Activated T-cell treated with anti-CD3 and anti-CD28 coated beads, Interleukin-2, amount 50 U/mL, for 24 hours (primary cell): ENCODE results near the gene BNC1.
"Not testable (repeated sequence)": the region's sequence is repeated elsewhere in the genome, so short reads cannot be mapped to it uniquely, and the experiment has no call there.

Experiments used
- DNase-seq: peaks from one replicate; pipeline ENCODE4 v3.0.0-alpha.2; 2020
- H3K27ac Mint-ChIP-seq: 2 replicates; pipeline ENCODE4 v1.8.0; 2020; ENCODE audit warnings: mild to moderate bottlenecking, mixed read lengths
- H3K27me3 Mint-ChIP-seq: 2 replicates; pipeline ENCODE4 v1.8.0; 2020; ENCODE audit warnings: mixed read lengths
- H3K36me3 Mint-ChIP-seq: 2 replicates; pipeline ENCODE4 v1.8.0; 2020; ENCODE audit warnings: low read depth, mixed read lengths
- H3K4me1 Mint-ChIP-seq: 2 replicates; pipeline ENCODE4 v1.8.0; 2020; ENCODE audit warnings: low read depth, mixed read lengths
- H3K4me3 Mint-ChIP-seq: 2 replicates; pipeline ENCODE4 v1.8.0; 2020; ENCODE audit warnings: mild to moderate bottlenecking, moderate library complexity, mixed read lengths
- H3K9me3 Mint-ChIP-seq: 2 replicates; pipeline ENCODE4 v1.8.0; 2020; ENCODE audit warnings: mixed read lengths

The BNC1 gene

GRCh38 chr15:83285284-83285978, 967 bp upstream of the BNC1 start:
- H3K4me1 Mint-ChIP-seq: peaks cover 7% of the 10 kb centered on the region
- no peak overlapping the region for H3K27ac Mint-ChIP-seq
- H3K9me3 Mint-ChIP-seq: no peaks in the 10 kb centered on the region

GRCh38 chr15:83283813-83284558, 478 bp downstream of the BNC1 start:
- H3K27me3 Mint-ChIP-seq: peaks cover 86% of the 10 kb centered on the region
- H3K9me3 Mint-ChIP-seq: no peaks in the 10 kb centered on the region
- no peak for DNase-seq
- H3K4me3 Mint-ChIP-seq: peak overlapping the region; percentile 45
- no peaks in the 10 kb centered on the region for H3K36me3 Mint-ChIP-seq
- H3K27ac Mint-ChIP-seq: no peak overlapping the region
- peaks cover 7% of the 10 kb centered on the region for H3K4me1 Mint-ChIP-seq

More at GRCh38 chr15:83285284-83285978, 967 bp upstream of the BNC1 start:
- no peak overlapping the region for H3K4me3 Mint-ChIP-seq
- H3K36me3 Mint-ChIP-seq: no peaks in the 10 kb centered on the region
- no peak for DNase-seq
- H3K27me3 Mint-ChIP-seq: peaks cover 83% of the 10 kb centered on the region

GRCh38 chr15:83283138-83283812, 1.2 kb downstream of the BNC1 start:
- Mint-ChIP-seq H3K27ac (no peak overlapping the region), H3K9me3 (no peaks in the 10 kb centered on the region), H3K27me3 (peaks cover 83% of the 10 kb centered on the region), H3K4me3 (peak overlapping the region; percentile 45), H3K4me1 (peaks cover 7% of the 10 kb centered on the region), H3K36me3 (no peaks in the 10 kb centered on the region)
- no peak for DNase-seq

- Mint-ChIP-seq H3K9me3 (no peaks in the 10 kb centered on the region), H3K27me3 (peaks cover 84% of the 10 kb centered on the region), H3K4me1 (peaks cover 7% of the 10 kb centered on the region), H3K27ac (no peak overlapping the region), H3K36me3 (no peaks in the 10 kb centered on the region), H3K4me3 (no peak overlapping the region)
- DNase-seq: no peak
Observed at GRCh38 chr15:83282776-83283137, 1.7 kb downstream of the BNC1 start.

- peaks cover 83% of the 10 kb centered on the region for H3K27me3 Mint-ChIP-seq
- no peaks in the 10 kb centered on the region for H3K36me3 Mint-ChIP-seq
- H3K4me1 Mint-ChIP-seq: peaks cover 7% of the 10 kb centered on the region
- H3K27ac Mint-ChIP-seq: no peak overlapping the region
- no peak overlapping the region for H3K4me3 Mint-ChIP-seq
- no peaks in the 10 kb centered on the region for H3K9me3 Mint-ChIP-seq
- DNase-seq: no peak
Observed at GRCh38 chr15:83282141-83282540, 2.3 kb downstream of the BNC1 start.

GRCh38 chr15:83278191-83278590, 6.3 kb downstream of the BNC1 start:
- peaks cover 86% of the 10 kb centered on the region for H3K27me3 Mint-ChIP-seq
- peaks cover 4% of the 10 kb centered on the region for H3K4me1 Mint-ChIP-seq
- DNase-seq: no peak
- H3K4me3 Mint-ChIP-seq: no peak overlapping the region
- H3K27ac Mint-ChIP-seq: no peak overlapping the region
- H3K9me3 Mint-ChIP-seq: no peaks in the 10 kb centered on the region
- no peaks in the 10 kb centered on the region for H3K36me3 Mint-ChIP-seq

- Mint-ChIP-seq H3K4me1 (no peaks in the 10 kb centered on the region), H3K27ac (no peak overlapping the region), H3K4me3 (no peak overlapping the region), H3K9me3 (no peaks in the 10 kb centered on the region), H3K36me3 (no peaks in the 10 kb centered on the region), H3K27me3 (peaks cover 72% of the 10 kb centered on the region)
- no peak for DNase-seq
Observed at GRCh38 chr15:83276661-83277060, 7.8 kb downstream of the BNC1 start.

- H3K9me3 Mint-ChIP-seq: no peaks in the 10 kb centered on the region
- no peak for DNase-seq
- H3K27me3 Mint-ChIP-seq: peaks cover 59% of the 10 kb centered on the region
- H3K4me3 Mint-ChIP-seq: no peak overlapping the region
- H3K4me1 Mint-ChIP-seq: no peaks in the 10 kb centered on the region
- H3K36me3 Mint-ChIP-seq: no peaks in the 10 kb centered on the region
- no peak overlapping the region for H3K27ac Mint-ChIP-seq
Observed at GRCh38 chr15:83275412-83275811, 9.1 kb downstream of the BNC1 start.

- no peak for DNase-seq
- no peaks in the 10 kb centered on the region for H3K36me3 Mint-ChIP-seq
- no peaks in the 10 kb centered on the region for H3K4me1 Mint-ChIP-seq
- H3K27me3 Mint-ChIP-seq: peaks cover 44% of the 10 kb centered on the region
- no peak overlapping the region for H3K4me3 Mint-ChIP-seq
- H3K27ac Mint-ChIP-seq: no peak overlapping the region
- H3K9me3 Mint-ChIP-seq: no peaks in the 10 kb centered on the region
Observed at GRCh38 chr15:83270176-83270575, 14.3 kb downstream of the BNC1 start.

- Mint-ChIP-seq H3K4me3 (no peak overlapping the region), H3K27me3 (peaks cover 48% of the 10 kb centered on the region)
Observed at GRCh38 chr15:83268147-83268546, 16.3 kb downstream of the BNC1 start.

GRCh38 chr15:83262594-83263315, 21.7 kb downstream of the BNC1 start:
- H3K36me3 Mint-ChIP-seq: no peaks in the 10 kb centered on the region
- H3K27me3 Mint-ChIP-seq: peaks cover 40% of the 10 kb centered on the region
- H3K27ac Mint-ChIP-seq: no peak overlapping the region
- no peak for DNase-seq
- no peaks in the 10 kb centered on the region for H3K4me1 Mint-ChIP-seq
- H3K9me3 Mint-ChIP-seq: no peaks in the 10 kb centered on the region
- H3K4me3 Mint-ChIP-seq: no peak overlapping the region

More at GRCh38 chr15:83268147-83268546, 16.3 kb downstream of the BNC1 start:
- Mint-ChIP-seq H3K9me3 (no peaks in the 10 kb centered on the region), H3K36me3 (no peaks in the 10 kb centered on the region), H3K27ac (no peak overlapping the region), H3K4me1 (no peaks in the 10 kb centered on the region)
- no peak for DNase-seq

GRCh38 chr15:83262181-83262580, 22.3 kb downstream of the BNC1 start:
- not testable (repeated sequence) for H3K4me3 Mint-ChIP-seq, H3K27ac Mint-ChIP-seq, H3K4me1 Mint-ChIP-seq, H3K36me3 Mint-ChIP-seq, DNase-seq, H3K9me3 Mint-ChIP-seq
- peaks cover 42% of the 10 kb centered on the region for H3K27me3 Mint-ChIP-seq

- no peaks in the 10 kb centered on the region for H3K9me3 Mint-ChIP-seq
- no peak for DNase-seq
- H3K27ac Mint-ChIP-seq: no peak overlapping the region
- no peak overlapping the region for H3K4me3 Mint-ChIP-seq
- no peaks in the 10 kb centered on the region for H3K36me3 Mint-ChIP-seq
- no peaks in the 10 kb centered on the region for H3K4me1 Mint-ChIP-seq
- peaks cover 72% of the 10 kb centered on the region for H3K27me3 Mint-ChIP-seq
Observed at GRCh38 chr15:83250781-83251180, 33.7 kb downstream of the BNC1 start.

- Mint-ChIP-seq H3K9me3 (no peaks in the 10 kb centered on the region), H3K36me3 (no peaks in the 10 kb centered on the region), H3K4me3 (no peak overlapping the region), H3K27me3 (peaks cover 65% of the 10 kb centered on the region), H3K4me1 (no peaks in the 10 kb centered on the region), H3K27ac (no peak overlapping the region)
- DNase-seq: no peak
Observed at GRCh38 chr15:83249030-83249343, 35.5 kb downstream of the BNC1 start.
